ENCODE data around the gene RARS2. TPM values are rescaled to one million over a fixed set of nuclear protein-coding genes. Genes with fewer than 3 reads are reported as not detected.

RARS2 gene
- total and polyA plus RNA-seq, 9 of the 15 experiments (the other 6 are each of a cell fraction or from before 2014, with no cell fraction given) = 30.0 to 92.7 (median 43.4) TPM

GRCh38 chr6:87522686-87523085, 67.1 kb downstream of the RARS2 start:
- Histone ChIP-seq H3K9me3 (replicated peaks; ENCODE audit: control insufficient read depth, insufficient read depth, low read depth, low read length) (no peaks in the 10 kb centered on the region), H3K4me1 (replicated peaks in 1 of 2; ENCODE audit: control insufficient read depth in 2 of 2, insufficient read depth in 2 of 2, low read length in 2 of 2) (no peaks in the 10 kb centered on the region), H3K9ac (ENCODE audit: insufficient read depth in 1 of 2, low read depth in 2 of 2, low read length in 2 of 2) (no peak overlapping the region), H3K4me2 (ENCODE audit: insufficient read depth, low read length) (no peak overlapping the region), H3K27ac (ENCODE audit: extremely low read depth, low read depth, low read length) (no peak overlapping the region), H3K4me3 (no peak overlapping the region), H3K79me2 (ENCODE audit: control insufficient read depth, insufficient read depth, low read length) (no peaks in the 10 kb centered on the region), H2AFZ (ENCODE audit: low read depth, low read length) (no peak overlapping the region), H4K20me1 (replicated peaks; ENCODE audit: control insufficient read depth, insufficient read depth, low read length) (no peaks in the 10 kb centered on the region), H3K9me1 (ENCODE audit: control insufficient read depth, insufficient read depth, low read length) (no peaks in the 10 kb centered on the region), H3K36me3 (ENCODE audit: control insufficient read depth, insufficient read depth, low read length) (peaks cover 64% of the 10 kb centered on the region; the same call in 2 of the 3 replicates), H3K27me3 (ENCODE audit: control insufficient read depth in 2 of 2, insufficient read depth in 2 of 2, low read length in 2 of 2) (no peaks in the 10 kb centered on the region)
- ChIA-PET POLR2A (no interaction called here), CTCF (ENCODE audit: low intra/inter-chr PET ratio) (no interaction called here)
- TF ChIP-seq SMARCA4 (IDR thresholded peaks at IDR 0.05) = no peak
- TF ChIP-seq NCOA2 (IDR thresholded peaks at IDR 0.05; ENCODE audit: partially characterized antibody in 2 of 2) = no peak
- no peak for TF ChIP-seq ZBED1 (IDR thresholded peaks at IDR 0.05)
- no peak for TF ChIP-seq CTCFL (IDR thresholded peaks at IDR 0.05; ENCODE audit: borderline replicate concordance, insufficient read depth, low read depth, low read length, poor library complexity, severe bottlenecking)
- TF ChIP-seq PRMT5 (CRISPR knock-in tag; IDR thresholded peaks at IDR 0.05) = no peak
- TF ChIP-seq BCLAF1 (IDR thresholded peaks at IDR 0.05; ENCODE audit: borderline replicate concordance in 1 of 2, control insufficient read depth in 1 of 2, low read depth in 2 of 2, low read length in 1 of 2) = no peak
- intact Hi-C loops (cut with micrococcal nuclease) (no loop called here), in situ Hi-C loops (cut with MboI) (no loop called here)
- no peak for ATAC-seq
- 86% methylated on average over 3 of the region's 3 CpGs for WGBS (ENCODE audit: insufficient coverage, low coverage, missing lambda C conversion rate)
- no peak for FAIRE-seq
- DNase-seq (ENCODE audit: extremely low read depth in 1 of 4, low spot score in 3 of 4) = no peak
- BruUV-seq (replicated peaks) = no TSS peak

All from K562 (cell line).